ENCODE results near the gene ELN. TPM values are rescaled to one million over a fixed set of nuclear protein-coding genes. Genes with fewer than 3 reads are reported as not detected.

The ELN gene
- total RNA-seq, 1 experiment from 2014 or later = 65.9 TPM

DNA sequence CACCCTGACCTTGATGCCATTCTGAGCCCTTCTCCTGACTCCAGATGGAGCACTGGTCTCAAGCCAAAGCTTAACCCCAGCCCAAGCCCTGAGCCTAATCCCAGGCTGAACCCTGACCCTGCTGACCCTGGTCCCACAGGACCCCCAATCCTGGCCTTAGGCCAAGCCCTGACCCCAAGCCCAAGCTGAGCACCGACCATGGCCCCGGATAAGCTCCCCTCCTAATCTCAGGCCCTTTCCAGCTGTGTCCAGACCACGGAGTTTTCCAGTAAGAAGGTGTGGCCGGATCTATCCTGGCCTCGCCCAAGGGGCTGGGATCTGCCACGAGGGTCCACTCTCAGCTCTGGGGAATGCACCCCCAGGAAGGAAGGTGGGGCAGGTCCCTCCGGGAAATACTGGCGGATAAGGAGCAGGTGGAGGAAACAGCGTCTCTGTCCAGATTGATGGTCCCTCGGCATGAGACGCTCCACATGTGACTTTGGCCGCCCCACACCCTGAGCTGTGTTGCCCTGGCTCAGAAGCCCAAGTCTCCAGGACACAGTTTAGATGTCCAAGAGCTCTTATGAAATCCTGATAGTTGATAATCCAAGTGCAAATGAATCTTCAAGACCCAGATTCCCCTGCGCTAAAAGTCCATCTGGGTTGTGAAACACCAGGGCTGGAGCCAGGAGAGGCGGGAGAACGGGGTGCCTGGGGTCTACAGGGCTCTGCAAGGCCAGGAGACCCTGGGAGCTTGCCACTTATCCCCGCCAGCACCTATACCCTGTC is 10.4 kb downstream of the ELN start:
- POLR2A ChIA-PET (ENCODE audit: low non-redundant PET) = no interaction called here
- BruUV-seq (replicated peaks) = no TSS peak
- peak; percentile 1 for DNase-seq (ENCODE audit: low spot score)
- no peak for TF ChIP-seq EZH2 (IDR thresholded peaks at IDR 0.05; ENCODE audit: borderline replicate concordance, low read depth, low read length, poor library complexity, severe bottlenecking)
- TF ChIP-seq CTCF (conservative IDR thresholded peaks at IDR 0.05; ENCODE audit: low read depth, low read length) = no peak
- intact Hi-C loops (cut with micrococcal nuclease; ENCODE audit: unreplicated experiment) = no loop called here
- Histone ChIP-seq H3K4me1 (ENCODE audit: insufficient read depth, low read length, poor library complexity, severe bottlenecking) (peaks cover 38% of the 10 kb centered on the region), H3K36me3 (ENCODE audit: insufficient read depth, low read length, poor library complexity, severe bottlenecking) (peaks cover 6% of the 10 kb centered on the region), H3K9me3 (ENCODE audit: low read depth, low read length, poor library complexity, severe bottlenecking) (no peaks in the 10 kb centered on the region), H3K4me3 (ENCODE audit: low read depth, low read length, poor library complexity, severe bottlenecking) (no peak overlapping the region), H3K27me3 (replicated peaks; ENCODE audit: insufficient read depth, low read depth, low read length, poor library complexity) (no peaks in the 10 kb centered on the region), H3K27ac (ENCODE audit: low read depth, low read length, poor library complexity, severe bottlenecking) (peak overlapping the region; percentile 58)
- CTCF ChIA-PET = interaction anchor here (0.5 to 0.6 kb wide), 2 partner anchors 11 to 87 kb away, joined by 3 to 6 read pairs; no protein-coding TSS in a partner anchor

- no peak for TF ChIP-seq EZH2 (IDR thresholded peaks at IDR 0.05; ENCODE audit: borderline replicate concordance, low read depth, low read length, poor library complexity, severe bottlenecking)
- TF ChIP-seq CTCF (conservative IDR thresholded peaks at IDR 0.05; ENCODE audit: low read depth, low read length) = no peak
- peaks cover 6% of the 10 kb centered on the region for H3K36me3 ChIP-seq (ENCODE audit: insufficient read depth, low read length, poor library complexity, severe bottlenecking)
Observed at GRCh38 chr7:74039337-74039736, 11.4 kb downstream of the ELN start.

GRCh38 chr7:74040101-74040790 is 12.3 kb downstream of the ELN start:
- Histone ChIP-seq H3K36me3 (ENCODE audit: insufficient read depth, low read length, poor library complexity, severe bottlenecking) (peaks cover 6% of the 10 kb centered on the region), H3K27ac (ENCODE audit: low read depth, low read length, poor library complexity, severe bottlenecking) (peak overlapping the region; percentile 61), H3K4me1 (ENCODE audit: insufficient read depth, low read length, poor library complexity, severe bottlenecking) (peaks cover 52% of the 10 kb centered on the region), H3K9me3 (ENCODE audit: low read depth, low read length, poor library complexity, severe bottlenecking) (no peaks in the 10 kb centered on the region), H3K27me3 (replicated peaks; ENCODE audit: insufficient read depth, low read depth, low read length, poor library complexity) (no peaks in the 10 kb centered on the region), H3K4me3 (ENCODE audit: low read depth, low read length, poor library complexity, severe bottlenecking) (no peak overlapping the region)
- no TSS peak for BruUV-seq (replicated peaks)
- ChIA-PET POLR2A (ENCODE audit: low non-redundant PET) (interaction anchor here (0.6 kb wide), 1 partner anchor 118 kb away, joined by 3 read pairs; no protein-coding TSS in a partner anchor), CTCF (no interaction called here)
- no peak for DNase-seq (ENCODE audit: low spot score)
- intact Hi-C loops (cut with micrococcal nuclease; ENCODE audit: unreplicated experiment) = no loop called here
- TF ChIP-seq CTCF (conservative IDR thresholded peaks at IDR 0.05; ENCODE audit: low read depth, low read length) (no peak), EZH2 (IDR thresholded peaks at IDR 0.05; ENCODE audit: borderline replicate concordance, low read depth, low read length, poor library complexity, severe bottlenecking) (no peak)

More at GRCh38 chr7:74039337-74039736, 11.4 kb downstream of the ELN start:
- no peak overlapping the region for H3K4me3 ChIP-seq (ENCODE audit: low read depth, low read length, poor library complexity, severe bottlenecking)
- no peaks in the 10 kb centered on the region for H3K27me3 ChIP-seq (replicated peaks; ENCODE audit: insufficient read depth, low read depth, low read length, poor library complexity)
- H3K9me3 ChIP-seq (ENCODE audit: low read depth, low read length, poor library complexity, severe bottlenecking) = no peaks in the 10 kb centered on the region
- peaks cover 44% of the 10 kb centered on the region for H3K4me1 ChIP-seq (ENCODE audit: insufficient read depth, low read length, poor library complexity, severe bottlenecking)
- DNase-seq (ENCODE audit: low spot score) = peak; percentile 24
- no TSS peak for BruUV-seq (replicated peaks)
- POLR2A ChIA-PET (ENCODE audit: low non-redundant PET) = interaction anchor here (0.6 kb wide), 1 partner anchor 117 kb away, joined by 3 read pairs; no protein-coding TSS in a partner anchor
- CTCF ChIA-PET = no interaction called here
- intact Hi-C loops (cut with micrococcal nuclease; ENCODE audit: unreplicated experiment) = no loop called here
- H3K27ac ChIP-seq (ENCODE audit: low read depth, low read length, poor library complexity, severe bottlenecking) = peak overlapping the region; percentile 58
